ENCODE results near the gene PCTP. TPM values are rescaled to one million over a fixed set of nuclear protein-coding genes. Genes with fewer than 3 reads are reported as not detected.

The PCTP gene
- total RNA-seq, 5 donors from 2014 or later (not counting 1 experiment from before 2014, with no cell fraction given): 2.8 to 3.6 (median 3.3) TPM

DNA sequence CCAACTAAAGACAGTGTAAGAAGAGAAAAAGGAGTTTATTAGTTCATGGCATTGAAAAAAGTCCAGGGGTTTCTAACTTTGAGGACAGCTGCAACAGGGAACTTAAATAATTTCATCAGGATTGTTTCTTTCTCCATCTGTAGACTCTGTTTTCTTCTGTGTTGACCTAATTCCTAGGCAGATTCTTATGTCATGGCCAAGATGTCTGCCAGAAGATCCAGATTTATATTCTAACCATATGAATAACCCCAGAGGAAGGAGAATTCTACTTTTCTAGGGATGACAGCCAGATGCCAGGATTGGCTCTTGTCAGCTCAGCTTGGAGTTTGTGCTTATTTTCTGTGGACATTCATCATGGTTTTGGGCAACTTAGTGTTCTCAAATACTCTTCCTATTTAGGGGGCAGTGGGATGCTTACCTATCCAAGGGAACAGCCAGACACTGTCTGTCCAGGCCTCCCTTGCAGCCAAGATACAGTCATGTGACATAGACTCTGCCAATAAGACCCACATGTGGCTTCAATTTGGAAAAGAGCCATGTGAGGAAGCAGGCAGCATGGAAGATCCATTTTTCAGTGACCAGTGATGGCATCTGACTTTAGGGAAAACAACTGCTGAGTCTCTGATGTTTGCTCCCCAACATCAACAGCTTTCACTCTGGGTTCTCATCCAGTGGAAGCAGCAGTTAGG, 18.2 kb downstream of the PCTP start:
- ATAC-seq (replicated peaks in 1 of 4): no peak
- ChIA-PET CTCF (no interaction called here), POLR2A (no interaction called here)
- no peak for DNase-seq
- H3K9me3 ChIP-seq: no peaks in the 10 kb centered on the region
- H3K4me1 ChIP-seq (ENCODE audit: control insufficient read depth in 1 of 2, extremely low read depth in 1 of 2, insufficient read depth in 2 of 2, low read length in 2 of 2): no peaks in the 10 kb centered on the region
- H3K27me3 ChIP-seq (replicated peaks in 1 of 2; ENCODE audit: control insufficient read depth in 2 of 2, extremely low read depth in 1 of 2, insufficient read depth in 2 of 2, low read length in 1 of 2): no peaks in the 10 kb centered on the region
- H3K4me3 ChIP-seq (ENCODE audit: control insufficient read depth in 1 of 2, extremely low read depth in 1 of 2, low read length in 1 of 2): no peak overlapping the region
- H3K27ac Mint-ChIP-seq: no peak overlapping the region
- peaks cover 0 to 17% of the 10 kb centered on the region in 2 donors for H3K36me3 ChIP-seq (ENCODE audit: control insufficient read depth in 2 of 2, extremely low read depth in 1 of 2, insufficient read depth in 1 of 2, low read length in 1 of 2)
- H3K27ac ChIP-seq (ENCODE audit: low read length): no peak overlapping the region
- H3K4me3 Mint-ChIP-seq: no peak overlapping the region
- no peaks in the 10 kb centered on the region for H3K27me3 Mint-ChIP-seq
- H3K4me1 Mint-ChIP-seq: peaks cover 0 to 10% (median 0%) of the 10 kb centered on the region in 3 donors
- H3K36me3 Mint-ChIP-seq: peaks cover 47% of the 10 kb centered on the region
- no peaks in the 10 kb centered on the region for H3K9me3 Mint-ChIP-seq

GRCh38 chr17:55769625-55770000, 18.8 kb downstream of the PCTP start:
- H3K36me3 Mint-ChIP-seq: peaks cover 49% of the 10 kb centered on the region
- no peak for ATAC-seq (replicated peaks in 1 of 4)

GRCh38 chr17:55770196-55770870, 19.5 kb downstream of the PCTP start:
- H3K9me3 Mint-ChIP-seq: no peaks in the 10 kb centered on the region
- ChIA-PET POLR2A (no interaction called here), CTCF (no interaction called here)
- ATAC-seq (replicated peaks in 1 of 4) (no peak), DNase-seq (peak in 1 of 35 experiments; percentile 21)
- Histone ChIP-seq H3K9me3 (no peaks in the 10 kb centered on the region), H3K4me3 (ENCODE audit: control insufficient read depth in 1 of 2, extremely low read depth in 1 of 2, low read length in 1 of 2) (no peak overlapping the region), H3K27ac (ENCODE audit: low read length) (no peak overlapping the region), H3K4me1 (ENCODE audit: control insufficient read depth in 1 of 2, extremely low read depth in 1 of 2, insufficient read depth in 2 of 2, low read length in 2 of 2) (no peaks in the 10 kb centered on the region), H3K36me3 (ENCODE audit: control insufficient read depth in 2 of 2, extremely low read depth in 1 of 2, insufficient read depth in 1 of 2, low read length in 1 of 2) (peaks cover 0 to 17% of the 10 kb centered on the region in 2 donors), H3K27me3 (replicated peaks in 1 of 2; ENCODE audit: control insufficient read depth in 2 of 2, extremely low read depth in 1 of 2, insufficient read depth in 2 of 2, low read length in 1 of 2) (no peaks in the 10 kb centered on the region)
- H3K27ac Mint-ChIP-seq: no peak overlapping the region
- H3K4me3 Mint-ChIP-seq: no peak overlapping the region
- no CpG with 5 or more reads among the region's 4 CpGs for WGBS (ENCODE audit: insufficient coverage)
- H3K27me3 Mint-ChIP-seq: no peaks in the 10 kb centered on the region
- peaks cover 54% of the 10 kb centered on the region for H3K36me3 Mint-ChIP-seq
- H3K4me1 Mint-ChIP-seq: peaks cover 0 to 6% (median 0%) of the 10 kb centered on the region in 3 donors

More at GRCh38 chr17:55769625-55770000, 18.8 kb downstream of the PCTP start:
- no peaks in the 10 kb centered on the region for H3K27me3 Mint-ChIP-seq
- H3K4me1 Mint-ChIP-seq: peaks cover 0 to 6% (median 0%) of the 10 kb centered on the region in 3 donors
- H3K27ac ChIP-seq (ENCODE audit: low read length): no peak overlapping the region
- H3K9me3 Mint-ChIP-seq: no peaks in the 10 kb centered on the region
- CTCF ChIA-PET: no interaction called here
- H3K4me3 Mint-ChIP-seq: no peak overlapping the region
- no peak overlapping the region for H3K27ac Mint-ChIP-seq
- POLR2A ChIA-PET: no interaction called here
- no peak overlapping the region for H3K4me3 ChIP-seq (ENCODE audit: control insufficient read depth in 1 of 2, extremely low read depth in 1 of 2, low read length in 1 of 2)
- no peaks in the 10 kb centered on the region for H3K27me3 ChIP-seq (replicated peaks in 1 of 2; ENCODE audit: control insufficient read depth in 2 of 2, extremely low read depth in 1 of 2, insufficient read depth in 2 of 2, low read length in 1 of 2)
- H3K9me3 ChIP-seq: no peaks in the 10 kb centered on the region
- DNase-seq: no peak
- 84% methylated on average over 5 of the region's 6 CpGs for WGBS (ENCODE audit: insufficient coverage)
- H3K4me1 ChIP-seq (ENCODE audit: control insufficient read depth in 1 of 2, extremely low read depth in 1 of 2, insufficient read depth in 2 of 2, low read length in 2 of 2): no peaks in the 10 kb centered on the region
- H3K36me3 ChIP-seq (ENCODE audit: control insufficient read depth in 2 of 2, extremely low read depth in 1 of 2, insufficient read depth in 1 of 2, low read length in 1 of 2): peaks cover 0 to 17% of the 10 kb centered on the region in 2 donors

GRCh38 chr17:55772086-55772485, 21.2 kb downstream of the PCTP start:
- Mint-ChIP-seq H3K27me3 (no peaks in the 10 kb centered on the region), H3K9me3 (no peaks in the 10 kb centered on the region), H3K4me3 (no peak overlapping the region), H3K4me1 (peaks cover 0 to 1% (median 0%) of the 10 kb centered on the region in 3 donors), H3K27ac (no peak overlapping the region), H3K36me3 (peaks cover 65% of the 10 kb centered on the region)
- Histone ChIP-seq H3K27ac (ENCODE audit: low read length) (no peak overlapping the region), H3K27me3 (replicated peaks in 1 of 2; ENCODE audit: control insufficient read depth in 2 of 2, extremely low read depth in 1 of 2, insufficient read depth in 2 of 2, low read length in 1 of 2) (no peaks in the 10 kb centered on the region), H3K9me3 (no peaks in the 10 kb centered on the region), H3K4me3 (ENCODE audit: control insufficient read depth in 1 of 2, extremely low read depth in 1 of 2, low read length in 1 of 2) (no peak overlapping the region), H3K36me3 (ENCODE audit: control insufficient read depth in 2 of 2, extremely low read depth in 1 of 2, insufficient read depth in 1 of 2, low read length in 1 of 2) (peaks cover 6 to 24% of the 10 kb centered on the region in 2 donors), H3K4me1 (ENCODE audit: control insufficient read depth in 1 of 2, extremely low read depth in 1 of 2, insufficient read depth in 2 of 2, low read length in 2 of 2) (no peaks in the 10 kb centered on the region)
- ChIA-PET POLR2A (no interaction called here), CTCF (interaction anchor here (0.6 to 1.2 kb wide), 5 partner anchors 51 to 743 kb away, joined by 3 to 4 read pairs (median 3); no protein-coding TSS in a partner anchor)
- DNase-seq: no peak
- WGBS (ENCODE audit: insufficient coverage): 100% methylated on average over 5 of the region's 7 CpGs
- ATAC-seq (replicated peaks in 1 of 4): no peak

GRCh38 chr17:55773671-55774070, 22.8 kb downstream of the PCTP start:
- CTCF ChIA-PET: no interaction called here
- no peak for ATAC-seq (replicated peaks in 1 of 4)
- H3K9me3 Mint-ChIP-seq: no peaks in the 10 kb centered on the region
- H3K4me3 ChIP-seq (ENCODE audit: control insufficient read depth in 1 of 2, extremely low read depth in 1 of 2, low read length in 1 of 2): no peak overlapping the region
- H3K27ac ChIP-seq (ENCODE audit: low read length): no peak overlapping the region
- H3K4me3 Mint-ChIP-seq: no peak overlapping the region
- DNase-seq: no peak
- H3K4me1 Mint-ChIP-seq: peaks cover 0 to 2% (median 2%) of the 10 kb centered on the region in 3 donors
- H3K36me3 Mint-ChIP-seq: peaks cover 65% of the 10 kb centered on the region
- WGBS (ENCODE audit: insufficient coverage): 87% methylated on average over 10 of the region's 13 CpGs
- no peaks in the 10 kb centered on the region for H3K27me3 ChIP-seq (replicated peaks in 1 of 2; ENCODE audit: control insufficient read depth in 2 of 2, extremely low read depth in 1 of 2, insufficient read depth in 2 of 2, low read length in 1 of 2)
- POLR2A ChIA-PET: no interaction called here
- H3K4me1 ChIP-seq (ENCODE audit: control insufficient read depth in 1 of 2, extremely low read depth in 1 of 2, insufficient read depth in 2 of 2, low read length in 2 of 2): no peaks in the 10 kb centered on the region
- H3K27ac Mint-ChIP-seq: no peak overlapping the region
- H3K27me3 Mint-ChIP-seq: no peaks in the 10 kb centered on the region
- peaks cover 6 to 24% of the 10 kb centered on the region in 2 donors for H3K36me3 ChIP-seq (ENCODE audit: control insufficient read depth in 2 of 2, extremely low read depth in 1 of 2, insufficient read depth in 1 of 2, low read length in 1 of 2)
- no peaks in the 10 kb centered on the region for H3K9me3 ChIP-seq

- Histone ChIP-seq H3K27me3 (replicated peaks in 1 of 2; ENCODE audit: control insufficient read depth in 2 of 2, extremely low read depth in 1 of 2, insufficient read depth in 2 of 2, low read length in 1 of 2) (no peaks in the 10 kb centered on the region), H3K4me1 (ENCODE audit: control insufficient read depth in 1 of 2, extremely low read depth in 1 of 2, insufficient read depth in 2 of 2, low read length in 2 of 2) (no peaks in the 10 kb centered on the region), H3K27ac (ENCODE audit: low read length) (no peak overlapping the region), H3K36me3 (ENCODE audit: control insufficient read depth in 2 of 2, extremely low read depth in 1 of 2, insufficient read depth in 1 of 2, low read length in 1 of 2) (peaks cover 6 to 24% of the 10 kb centered on the region in 2 donors), H3K9me3 (no peaks in the 10 kb centered on the region), H3K4me3 (ENCODE audit: control insufficient read depth in 1 of 2, extremely low read depth in 1 of 2, low read length in 1 of 2) (no peak overlapping the region)
- Mint-ChIP-seq H3K4me3 (no peak overlapping the region), H3K27me3 (no peaks in the 10 kb centered on the region), H3K27ac (no peak overlapping the region), H3K4me1 (peaks cover 0 to 2% (median 2%) of the 10 kb centered on the region in 3 donors), H3K9me3 (no peaks in the 10 kb centered on the region), H3K36me3 (peaks cover 58% of the 10 kb centered on the region)
- CTCF ChIA-PET: interaction anchor here (0.7 kb wide), 2 partner anchors 10 to 259 kb away, joined by 4 to 6 read pairs; no protein-coding TSS in a partner anchor
- DNase-seq (no peak), ATAC-seq (replicated peaks in 1 of 4) (no peak)
- 90% methylated on average over 6 of the region's 7 CpGs for WGBS (ENCODE audit: insufficient coverage)
- POLR2A ChIA-PET: no interaction called here
Measured at GRCh38 chr17:55774846-55775271, 24.0 kb downstream of the PCTP start.

Measured in T-cell (primary cell).